ENCODE data around the gene MBD5.

The MBD5 gene

DNA sequence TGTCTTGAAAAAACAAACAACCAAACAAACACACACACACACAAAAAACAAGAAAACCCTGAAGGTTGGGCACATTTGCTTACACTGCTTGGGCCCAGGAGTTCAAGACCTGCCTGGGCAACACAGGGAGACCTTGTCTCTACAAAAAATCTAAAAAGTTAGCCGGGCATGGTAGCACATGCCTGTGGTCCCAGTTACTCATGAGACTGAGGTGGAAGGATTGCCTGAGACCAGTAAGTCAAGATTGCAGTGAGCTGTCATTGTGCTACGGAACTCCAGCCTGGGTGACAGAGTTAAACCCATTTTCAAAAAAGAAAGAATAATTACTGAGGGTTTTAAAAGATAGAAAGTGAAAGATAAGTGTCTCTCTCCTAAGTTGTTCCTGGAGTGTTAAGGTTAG lies 103.4 kb downstream of the MBD5 start:
- DNase-seq = no peak

DNA sequence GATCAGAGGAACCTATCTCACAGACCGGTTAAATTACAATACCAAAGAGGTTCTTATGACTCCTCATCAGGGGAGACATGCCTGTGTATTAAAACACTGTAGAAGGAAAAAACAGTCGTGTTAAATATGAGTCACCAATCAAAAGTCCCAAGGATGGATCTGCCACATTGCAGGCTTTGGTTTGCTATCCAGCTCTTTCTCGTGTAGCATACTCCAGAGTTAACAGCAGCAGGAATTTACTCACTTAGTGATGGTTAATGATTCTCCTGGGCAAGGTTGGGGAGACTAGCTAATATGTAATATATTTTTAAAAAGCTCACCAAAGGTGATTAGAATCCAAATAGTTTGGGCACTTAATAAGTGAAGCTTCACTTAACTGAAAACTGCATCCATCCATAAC lies 109.7 kb downstream of the MBD5 start:
- no peak for DNase-seq

DNA sequence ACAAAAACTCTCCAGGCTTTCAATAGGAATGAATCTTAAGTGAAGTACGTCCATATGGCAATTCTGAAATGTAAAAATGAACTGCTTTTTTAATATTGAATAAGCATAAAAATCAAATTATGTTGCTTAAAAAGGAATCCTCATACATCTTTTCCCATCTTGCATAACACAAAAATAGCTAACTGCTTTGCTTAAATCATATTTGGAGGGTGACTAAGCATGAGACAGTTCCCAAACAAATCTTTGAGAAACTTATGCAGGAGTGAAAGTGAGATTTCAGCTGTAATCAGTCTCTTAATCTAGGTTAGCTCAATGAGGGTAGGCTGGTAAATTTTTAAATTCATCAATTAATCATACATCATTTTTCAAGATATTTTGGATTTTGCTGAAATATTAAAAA lies 111.5 kb downstream of the MBD5 start:
- no peak for DNase-seq

DNA sequence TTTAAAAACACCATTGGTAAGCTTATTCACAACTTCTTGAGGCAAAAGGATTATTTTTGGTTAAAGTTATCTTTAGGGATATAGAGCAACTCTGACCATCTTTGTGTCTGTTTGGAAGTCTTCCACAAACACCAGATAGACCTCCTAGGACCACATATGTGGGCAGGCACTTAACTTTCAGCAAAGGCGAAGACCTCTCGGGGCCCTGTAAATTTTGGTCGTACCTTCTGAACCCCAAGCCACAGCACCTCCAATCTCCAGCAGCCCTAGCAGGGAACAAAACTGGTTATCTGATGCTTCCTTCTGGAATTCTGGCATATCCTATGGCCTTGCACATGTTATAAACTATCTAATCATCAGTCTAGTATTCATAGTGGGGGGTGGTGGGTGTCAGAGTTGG lies 114.8 kb downstream of the MBD5 start:
- no peak for DNase-seq

DNA sequence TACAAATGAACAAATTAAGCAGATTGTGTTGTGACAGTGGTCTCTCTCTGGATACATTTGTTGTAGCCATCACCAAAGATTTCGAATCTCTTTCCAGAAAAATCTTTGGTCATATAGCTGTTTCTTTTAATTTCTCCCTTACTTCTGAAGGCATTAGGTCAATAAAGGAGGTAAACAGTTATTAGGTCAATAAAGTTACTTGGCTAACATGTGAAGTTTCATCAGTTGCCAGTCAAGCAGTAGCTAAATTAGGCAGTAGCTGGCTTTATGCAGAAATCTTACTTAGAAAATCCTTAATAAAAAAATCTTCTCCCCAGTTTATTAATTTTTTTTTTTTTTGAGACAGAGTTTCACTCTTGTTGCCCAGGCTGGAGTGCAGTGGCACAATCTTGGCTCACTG lies 115.5 kb downstream of the MBD5 start:
- DNase-seq = no peak

DNA sequence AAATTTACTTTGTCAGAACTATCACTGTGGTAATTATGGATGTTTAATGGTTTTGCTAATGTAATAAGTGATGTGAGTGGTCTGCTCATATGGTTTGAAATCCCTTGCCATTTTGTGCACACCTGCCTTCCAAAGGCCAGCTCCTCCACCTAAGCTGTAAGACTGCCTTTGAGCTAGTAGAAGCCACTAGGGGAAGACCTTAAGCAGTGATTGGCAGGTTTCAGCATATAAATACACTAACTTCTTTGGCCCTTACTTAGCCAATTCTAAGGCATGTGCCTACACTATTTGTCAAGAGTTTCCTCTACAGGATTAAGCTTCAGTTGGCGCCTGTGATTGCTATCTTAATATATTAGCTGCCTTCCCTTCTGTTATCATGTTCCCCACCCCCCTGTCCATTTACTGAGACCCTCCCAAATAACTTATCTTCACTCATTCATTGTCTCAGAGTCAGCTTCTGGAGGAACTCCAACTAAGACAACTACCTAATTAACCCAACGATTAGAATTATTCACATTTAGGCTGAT lies 141.1 kb downstream of the MBD5 start:
- DNase-seq = no peak

DNA sequence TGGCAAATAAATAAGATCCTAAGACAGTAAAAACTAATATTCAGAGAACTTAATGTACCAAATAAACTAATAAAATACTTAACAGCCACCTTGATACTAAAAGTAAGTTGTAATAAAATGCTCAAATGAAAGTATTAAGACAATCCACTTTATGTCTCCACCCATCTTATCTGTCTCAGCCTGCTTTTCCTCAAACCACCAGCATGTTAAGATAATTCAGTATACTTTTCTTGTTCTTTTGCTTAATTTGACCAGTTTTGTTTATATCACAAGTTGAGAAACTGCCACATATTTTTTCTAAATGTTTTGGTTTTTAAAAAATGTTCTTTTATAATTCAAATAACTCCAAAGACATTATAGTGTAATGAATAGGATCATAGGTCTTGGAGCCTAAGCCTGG lies 142.0 kb downstream of the MBD5 start:
- DNase-seq = no peak

DNA sequence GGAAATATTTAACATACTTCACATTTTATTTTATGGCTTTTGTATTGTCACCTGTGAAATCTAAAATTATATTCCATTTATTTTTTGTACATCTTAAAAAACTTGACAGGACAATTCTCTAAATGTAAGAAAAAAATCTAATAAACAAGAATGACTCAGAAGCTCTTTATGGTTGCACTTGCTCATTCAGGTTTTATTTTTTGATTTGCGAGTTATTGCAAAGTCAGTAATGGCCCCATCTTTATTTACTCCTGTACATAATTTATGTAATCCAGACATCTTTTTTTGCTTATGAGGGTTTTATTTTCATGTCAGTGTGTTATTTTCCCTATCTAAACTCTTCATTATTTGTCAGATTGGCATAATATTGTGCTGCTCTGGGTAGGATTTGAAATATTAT lies 145.1 kb downstream of the MBD5 start:
- DNase-seq = no peak

DNA sequence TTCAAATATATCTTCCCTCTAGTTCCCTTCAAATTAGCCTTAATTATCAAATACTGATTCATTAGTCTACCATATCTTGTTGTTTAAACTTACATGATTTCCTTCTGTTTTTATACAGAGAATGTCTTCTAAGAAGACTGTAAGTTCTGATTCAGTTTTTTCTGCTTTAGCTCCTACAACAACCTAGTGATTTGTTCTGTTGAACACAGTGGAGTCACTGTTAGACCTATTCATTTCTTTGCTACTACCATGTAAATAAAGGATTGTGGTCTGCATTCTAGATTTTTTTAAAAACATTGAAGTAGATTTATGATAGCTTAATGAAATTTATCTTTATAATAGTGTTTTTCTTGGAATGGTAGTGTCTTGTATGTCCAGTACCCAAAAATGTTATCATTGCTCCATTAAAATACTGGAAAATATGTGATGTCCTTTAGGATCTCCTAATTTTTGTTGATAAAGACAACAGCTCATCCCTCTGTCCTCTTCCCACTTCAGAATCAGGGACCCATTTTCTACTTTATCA lies 146.4 kb downstream of the MBD5 start:
- no peak for DNase-seq

DNA sequence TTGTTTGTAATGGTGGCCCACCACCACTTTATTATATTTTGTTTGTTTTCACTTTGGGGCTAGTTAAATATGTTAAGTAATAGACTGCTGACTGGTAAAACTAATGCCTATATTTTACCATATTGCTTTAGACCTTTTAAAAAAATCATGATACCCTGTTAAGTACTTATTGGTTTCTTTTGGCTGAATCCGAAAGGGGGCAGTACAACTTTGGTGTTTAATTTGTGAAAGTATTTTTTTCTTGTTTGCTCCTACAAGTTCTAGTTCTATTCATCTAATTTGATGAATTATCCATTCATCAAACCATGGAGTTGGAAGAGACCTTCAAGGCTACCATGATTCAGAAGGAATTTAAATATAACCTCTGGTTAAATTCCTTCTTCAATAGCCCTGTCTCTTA lies 147.0 kb downstream of the MBD5 start:
- DNase-seq = no peak

DNA sequence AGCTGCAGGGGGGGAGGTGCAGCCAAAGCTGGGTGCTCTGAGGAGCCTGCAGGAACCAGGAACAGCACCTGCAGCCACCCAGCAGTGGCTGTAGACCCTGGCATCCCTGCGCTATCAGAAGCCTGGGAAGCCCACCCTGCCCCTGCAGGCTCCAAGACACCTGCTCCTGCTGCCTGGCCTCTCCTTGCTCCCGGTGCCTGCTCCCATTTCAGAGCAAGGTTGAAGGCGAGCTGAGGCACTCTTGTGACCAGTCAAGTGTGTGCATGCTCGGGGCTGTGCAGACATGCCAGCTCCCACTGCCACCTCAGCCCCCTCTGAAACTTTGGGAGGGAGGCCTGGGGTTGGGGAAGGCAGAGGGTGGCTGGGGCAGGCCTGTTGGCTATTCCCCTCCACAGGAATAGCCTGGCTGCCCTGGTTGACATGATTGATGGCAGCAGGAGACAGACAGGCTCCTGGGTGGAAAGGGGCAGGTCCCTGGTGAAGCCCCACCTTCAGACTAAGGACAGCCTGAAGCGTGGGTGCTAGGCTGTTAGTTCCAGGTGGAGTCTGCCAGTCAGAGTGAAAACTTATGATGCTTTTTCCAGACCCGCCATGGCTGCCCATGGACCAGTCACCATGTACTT lies 151.4 kb downstream of the MBD5 start:
- DNase-seq = no peak

DNA sequence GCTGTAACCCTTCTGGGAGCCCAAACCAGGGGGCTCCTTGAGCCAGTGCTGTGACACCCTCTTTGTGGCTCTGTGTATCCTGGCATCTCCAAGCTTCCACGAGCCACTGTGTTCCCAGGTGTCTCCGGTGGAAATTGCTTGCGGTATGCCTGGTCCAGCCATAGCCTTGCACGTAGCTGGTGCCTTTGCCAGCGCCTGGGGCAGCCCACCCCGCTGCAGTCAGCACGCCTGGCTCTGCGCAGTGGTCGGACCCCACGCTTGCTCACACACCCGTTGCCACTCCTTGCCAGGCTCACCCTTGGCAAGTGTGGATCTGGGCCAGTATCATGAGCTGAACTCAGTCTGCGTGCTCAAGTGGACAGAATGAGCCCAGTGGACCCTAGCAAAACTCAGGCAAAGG lies 152.3 kb downstream of the MBD5 start:
- DNase-seq = no peak

DNA sequence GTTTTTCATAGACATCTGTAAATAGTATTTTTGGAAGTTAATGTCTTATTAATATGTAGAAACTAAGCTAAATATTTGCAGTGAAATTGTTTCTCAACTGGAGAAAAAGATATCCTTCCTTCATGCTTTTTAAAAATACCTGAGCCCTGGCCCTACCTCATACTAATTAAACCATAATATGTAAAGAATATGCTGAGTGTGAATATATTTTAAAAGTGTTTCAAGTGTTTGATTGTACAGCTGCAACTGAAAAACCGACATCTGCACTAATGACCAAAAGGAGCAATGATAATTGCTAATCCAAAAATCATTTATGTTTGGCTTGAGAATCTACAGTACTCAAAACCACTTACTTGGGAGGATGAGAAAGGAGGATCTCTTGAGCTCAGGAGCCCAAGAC lies 156.7 kb downstream of the MBD5 start:
- no peak for DNase-seq

DNA sequence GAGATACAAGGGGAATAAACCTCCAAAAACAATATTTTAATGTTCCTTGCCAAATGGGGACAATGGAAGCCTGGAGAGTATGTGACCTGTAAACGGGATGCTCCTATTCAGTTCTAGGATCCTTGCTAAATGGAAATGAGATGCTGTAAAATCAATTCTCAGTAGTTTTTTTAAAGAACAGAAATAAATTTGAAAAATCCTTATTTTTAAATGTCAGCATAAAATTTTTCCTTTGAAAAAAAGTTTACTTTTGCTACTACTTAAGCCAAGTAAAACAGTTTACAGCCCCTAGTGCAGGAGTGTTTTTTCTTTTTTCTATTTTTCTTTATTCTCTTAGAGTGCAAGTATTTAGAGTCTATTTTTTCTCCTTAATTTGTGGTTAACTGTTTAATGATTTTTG lies 158.8 kb downstream of the MBD5 start:
- no peak for DNase-seq

DNA sequence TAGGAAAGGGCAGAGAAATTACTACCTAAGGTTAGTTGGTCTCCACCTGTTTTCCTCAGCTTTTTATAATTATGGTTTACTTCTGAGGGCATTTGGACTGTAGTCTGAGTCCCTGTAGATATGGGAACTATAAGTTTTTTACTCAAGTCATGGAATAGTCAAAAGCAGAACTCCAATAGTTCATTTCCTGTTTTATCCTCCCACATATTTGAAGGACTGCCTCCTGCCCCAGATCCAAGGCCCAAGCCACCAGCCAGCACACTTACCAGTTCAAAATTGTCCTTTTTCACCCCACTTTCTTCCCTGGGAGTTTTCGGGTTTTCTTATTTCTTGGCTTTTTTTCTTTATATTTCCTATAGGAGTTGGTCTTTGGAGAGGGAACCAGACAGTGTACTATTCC lies 164.1 kb downstream of the MBD5 start:
- peak; percentile 66 to 69 for DNase-seq

DNA sequence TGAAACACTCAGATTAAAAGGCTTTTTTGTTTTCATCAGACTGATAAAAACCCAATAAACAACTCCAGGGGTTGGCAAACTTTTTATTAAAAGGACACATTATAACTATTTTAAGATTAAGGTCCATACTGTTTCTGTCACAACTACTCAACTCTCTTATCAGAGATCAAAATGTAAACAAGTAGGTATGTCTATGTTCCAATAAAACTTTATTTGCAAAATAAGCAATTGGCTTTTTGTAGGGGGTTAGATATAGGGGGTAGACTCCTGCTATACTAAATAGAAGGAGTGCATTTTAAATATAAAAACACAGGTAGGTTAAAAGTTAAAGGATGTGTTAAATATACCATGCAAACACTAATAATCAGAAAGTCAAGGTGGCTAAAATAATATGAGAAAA lies 174.0 kb downstream of the MBD5 start:
- DNase-seq = no peak

DNA sequence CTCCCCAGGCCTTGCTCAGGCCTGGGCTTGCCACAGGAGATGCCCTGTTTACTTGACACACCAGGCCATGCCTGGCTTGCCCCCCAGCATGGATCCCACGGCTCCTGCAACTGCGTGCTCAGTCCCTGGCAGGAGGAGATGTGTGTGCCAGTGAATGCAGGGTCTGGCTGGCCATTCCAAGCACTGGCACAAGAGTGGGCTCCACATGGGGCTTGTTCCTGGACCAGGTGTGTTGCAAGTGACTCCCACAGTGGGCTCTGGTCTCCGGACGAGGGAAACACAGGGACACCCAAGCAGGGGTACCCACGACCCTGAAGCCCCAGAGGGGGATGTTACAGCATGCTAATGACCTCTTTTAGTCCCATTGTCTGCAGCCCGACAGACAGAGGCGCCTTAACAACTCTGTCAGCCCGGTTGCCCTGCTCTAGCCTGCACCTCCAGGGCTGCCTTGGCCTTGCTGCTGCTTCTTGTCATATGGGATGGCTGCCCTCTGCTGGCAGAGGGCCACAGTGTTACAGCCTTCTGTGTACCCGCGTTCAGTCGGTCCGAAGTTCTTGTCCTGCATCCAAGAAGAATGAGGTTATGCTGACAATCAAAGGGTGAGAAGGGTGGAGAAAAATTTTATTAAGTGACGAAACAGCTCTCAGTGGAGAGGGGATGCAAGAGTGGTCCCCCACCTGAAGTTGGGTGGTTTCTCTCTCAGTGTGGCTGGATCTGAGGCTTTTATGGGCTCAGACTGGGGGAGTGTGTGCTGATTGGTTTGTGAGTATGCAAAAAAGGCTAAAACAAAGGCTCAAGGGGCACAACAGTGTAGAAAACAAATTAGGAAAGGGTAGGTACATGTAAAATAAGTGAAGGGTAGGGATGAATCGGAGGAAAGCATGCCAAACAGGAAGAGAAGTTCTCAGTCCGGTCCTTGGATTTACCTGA lies 180.4 kb downstream of the MBD5 start:
- peak; percentile 9 to 60 for DNase-seq

DNA sequence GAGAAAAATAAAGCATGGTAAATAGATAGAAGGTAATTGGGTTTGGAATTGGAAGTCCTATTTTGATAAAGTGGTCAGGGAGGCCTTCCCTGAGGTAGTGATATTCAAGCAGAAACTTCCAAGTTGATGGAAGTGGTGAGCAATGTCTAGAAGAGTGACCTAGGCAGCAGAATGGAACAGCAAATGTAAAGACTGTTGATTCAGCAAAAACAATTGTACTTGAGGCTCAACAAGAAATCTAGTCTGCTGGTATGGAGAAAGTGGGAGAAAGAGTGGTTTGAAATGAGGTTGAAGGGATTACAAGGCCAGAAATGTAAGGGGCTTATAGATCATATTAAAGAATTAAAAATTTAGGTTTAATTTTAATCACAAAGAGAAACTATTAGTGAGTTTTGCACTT lies 181.3 kb downstream of the MBD5 start:
- DNase-seq = no peak

DNA sequence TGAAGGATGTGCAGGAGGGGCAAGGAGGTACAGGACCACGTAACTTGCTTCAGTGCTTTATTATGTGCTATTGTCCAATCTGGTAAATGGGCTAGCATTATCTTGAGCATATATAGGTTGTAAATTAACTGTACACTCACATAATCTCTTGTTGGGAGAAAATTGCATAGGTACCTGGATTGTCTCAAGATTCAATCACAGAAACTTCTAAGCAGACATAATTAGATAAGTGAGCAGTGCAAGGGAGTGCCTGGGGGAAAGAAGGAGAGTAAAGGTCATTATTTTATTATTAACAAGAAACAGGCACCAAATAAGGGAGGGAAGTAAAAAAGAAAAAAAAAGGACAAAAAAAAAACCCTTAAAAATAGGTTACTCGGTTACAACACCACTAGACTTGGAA lies 186.2 kb downstream of the MBD5 start:
- no peak for DNase-seq

DNA sequence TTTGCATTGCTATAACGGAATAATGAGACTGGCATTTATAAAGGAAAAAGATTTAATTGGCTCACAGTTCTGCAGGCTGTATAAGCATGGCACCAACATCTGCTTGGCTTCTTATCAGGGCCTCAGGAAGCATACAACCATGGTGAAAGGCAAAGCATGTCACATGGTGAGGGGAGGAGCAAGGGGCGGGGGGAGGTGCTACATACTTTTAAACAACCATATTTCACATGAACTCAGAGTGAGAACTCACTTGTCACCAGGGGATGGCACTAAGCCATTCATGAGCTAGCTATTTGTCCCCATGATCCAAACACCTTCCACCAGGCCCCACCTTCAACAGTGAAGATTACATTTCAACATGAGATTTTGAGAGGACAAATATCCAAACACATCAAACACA lies 188.7 kb downstream of the MBD5 start:
- no peak for DNase-seq

DNA sequence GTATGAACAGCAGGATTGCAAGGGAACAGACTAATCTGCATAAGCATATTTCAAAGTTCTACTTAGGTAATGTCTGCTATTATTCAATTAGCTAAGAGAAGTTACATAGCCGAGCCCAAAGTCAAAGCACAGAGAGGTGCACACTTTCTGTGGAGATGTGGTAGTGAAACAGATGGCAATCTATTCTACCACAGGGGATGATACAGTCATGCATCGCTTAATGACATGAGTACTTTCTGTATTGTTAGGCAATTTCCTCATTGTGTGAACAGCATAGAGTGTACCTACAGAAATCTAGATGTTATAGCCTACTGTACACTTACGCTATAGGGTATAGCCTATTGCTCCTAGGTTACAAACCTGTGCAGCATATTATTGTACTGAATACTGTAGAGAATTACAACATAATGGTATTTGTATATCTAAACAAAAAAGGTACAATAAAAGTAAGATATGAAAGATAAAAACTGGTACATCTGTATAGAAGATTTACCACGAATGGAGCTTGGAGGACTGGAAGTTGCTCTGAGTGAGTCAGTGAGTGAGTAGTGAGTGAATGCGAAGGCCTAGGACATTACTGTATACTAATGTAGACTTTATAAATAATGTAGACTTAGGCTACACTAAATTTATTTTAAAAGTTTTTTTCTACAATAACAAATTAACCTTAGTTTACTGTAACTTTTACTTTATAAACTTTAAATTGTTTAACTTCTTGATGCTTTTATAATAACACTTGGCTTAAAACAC lies 197.6 kb downstream of the MBD5 start:
- DNase-seq = no peak

DNA sequence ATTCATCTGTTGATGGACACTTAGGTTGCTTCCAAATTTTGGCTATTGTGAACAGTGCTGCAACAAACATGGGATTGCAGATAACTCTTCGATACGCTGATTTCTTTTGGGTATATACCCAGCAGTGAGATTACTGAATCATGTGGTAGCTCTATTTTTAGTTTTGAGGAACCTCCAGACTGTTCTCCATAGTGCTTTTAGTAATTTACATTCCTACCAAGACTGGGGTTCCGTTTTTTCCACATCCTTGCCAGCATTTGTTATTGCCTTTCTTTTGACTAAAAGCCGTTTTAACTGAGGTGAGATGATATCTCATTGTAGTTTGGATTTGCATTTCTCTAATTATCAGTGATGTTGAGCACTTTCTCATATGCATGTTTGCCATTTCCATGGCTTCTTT lies 200.3 kb downstream of the MBD5 start:
- DNase-seq = peak in 1 of 2 donors; percentile 6

DNA sequence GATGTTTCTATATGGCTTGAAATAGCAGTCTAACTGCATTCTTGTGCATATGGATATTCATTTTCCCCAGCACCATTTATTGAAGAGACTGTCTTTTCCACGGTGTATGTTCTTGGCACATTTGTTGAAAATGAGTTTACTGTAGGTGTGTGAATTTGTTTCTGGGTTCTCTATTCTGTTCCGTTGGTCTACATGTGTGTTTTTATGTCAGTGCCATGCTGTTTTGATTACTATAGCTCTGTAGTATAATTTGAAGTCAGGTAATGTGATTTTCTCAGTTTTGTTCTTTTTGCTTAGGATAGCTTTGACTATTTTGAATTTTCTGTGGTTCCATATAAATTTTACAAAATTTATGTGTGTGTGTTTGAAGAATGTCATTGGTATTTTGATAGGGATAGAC lies 201.0 kb downstream of the MBD5 start:
- DNase-seq = no peak

Measured in inflammatory macrophage (primary cell).